Measurements from ENCODE around the gene STT3B. TPM values are rescaled to one million over a fixed set of nuclear protein-coding genes. Genes with fewer than 3 reads are reported as not detected.

STT3B gene
- total RNA-seq, 1 donor from 2014 or later = 66.1 TPM

DNA sequence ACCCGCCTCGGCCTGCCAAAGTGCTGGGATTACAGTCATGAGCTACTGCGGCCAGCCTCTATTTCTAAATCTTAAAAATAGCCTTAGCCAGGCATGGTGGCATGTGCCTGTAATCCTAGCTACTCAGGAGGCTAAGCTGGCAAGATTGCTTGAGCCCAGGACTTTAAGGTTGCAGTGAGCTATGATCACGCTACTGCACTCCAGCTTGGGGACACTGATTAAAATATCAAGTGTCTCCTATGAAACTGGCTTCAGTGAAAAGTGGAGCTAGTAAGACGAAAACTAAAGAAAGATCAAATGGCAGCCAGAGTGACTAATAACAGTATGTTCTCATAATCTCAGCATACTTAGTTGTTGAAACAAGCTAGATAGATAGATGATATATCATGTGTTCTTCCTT, 112.5 kb downstream of the STT3B start:
- ATAC-seq (ENCODE audit: low read depth) = no peak
- peaks cover 37% of the 10 kb centered on the region for H3K36me3 Mint-ChIP-seq (ENCODE audit: low read depth)
- peaks cover 12% of the 10 kb centered on the region for H3K9me3 Mint-ChIP-seq
- TF ChIP-seq, protein P1, sequence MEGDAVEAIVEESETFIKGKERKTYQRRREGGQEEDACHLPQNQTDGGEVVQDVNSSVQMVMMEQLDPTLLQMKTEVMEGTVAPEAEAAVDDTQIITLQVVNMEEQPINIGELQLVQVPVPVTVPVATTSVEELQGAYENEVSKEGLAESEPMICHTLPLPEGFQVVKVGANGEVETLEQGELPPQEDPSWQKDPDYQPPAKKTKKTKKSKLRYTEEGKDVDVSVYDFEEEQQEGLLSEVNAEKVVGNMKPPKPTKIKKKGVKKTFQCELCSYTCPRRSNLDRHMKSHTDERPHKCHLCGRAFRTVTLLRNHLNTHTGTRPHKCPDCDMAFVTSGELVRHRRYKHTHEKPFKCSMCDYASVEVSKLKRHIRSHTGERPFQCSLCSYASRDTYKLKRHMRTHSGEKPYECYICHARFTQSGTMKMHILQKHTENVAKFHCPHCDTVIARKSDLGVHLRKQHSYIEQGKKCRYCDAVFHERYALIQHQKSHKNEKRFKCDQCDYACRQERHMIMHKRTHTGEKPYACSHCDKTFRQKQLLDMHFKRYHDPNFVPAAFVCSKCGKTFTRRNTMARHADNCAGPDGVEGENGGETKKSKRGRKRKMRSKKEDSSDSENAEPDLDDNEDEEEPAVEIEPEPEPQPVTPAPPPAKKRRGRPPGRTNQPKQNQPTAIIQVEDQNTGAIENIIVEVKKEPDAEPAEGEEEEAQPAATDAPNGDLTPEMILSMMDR (IDR thresholded peaks at IDR 0.05) = no peak
- H3K4me3 Mint-ChIP-seq = no peak overlapping the region
- ChIA-PET POLR2A (no interaction called here), CTCF (no interaction called here)
- intact Hi-C loops (cut with micrococcal nuclease) = no loop called here
- peaks cover 4% of the 10 kb centered on the region for H3K4me1 Mint-ChIP-seq
- H3K27me3 Mint-ChIP-seq = no peaks in the 10 kb centered on the region
- no peak for DNase-seq
- no peak overlapping the region for H3K27ac Mint-ChIP-seq

DNA sequence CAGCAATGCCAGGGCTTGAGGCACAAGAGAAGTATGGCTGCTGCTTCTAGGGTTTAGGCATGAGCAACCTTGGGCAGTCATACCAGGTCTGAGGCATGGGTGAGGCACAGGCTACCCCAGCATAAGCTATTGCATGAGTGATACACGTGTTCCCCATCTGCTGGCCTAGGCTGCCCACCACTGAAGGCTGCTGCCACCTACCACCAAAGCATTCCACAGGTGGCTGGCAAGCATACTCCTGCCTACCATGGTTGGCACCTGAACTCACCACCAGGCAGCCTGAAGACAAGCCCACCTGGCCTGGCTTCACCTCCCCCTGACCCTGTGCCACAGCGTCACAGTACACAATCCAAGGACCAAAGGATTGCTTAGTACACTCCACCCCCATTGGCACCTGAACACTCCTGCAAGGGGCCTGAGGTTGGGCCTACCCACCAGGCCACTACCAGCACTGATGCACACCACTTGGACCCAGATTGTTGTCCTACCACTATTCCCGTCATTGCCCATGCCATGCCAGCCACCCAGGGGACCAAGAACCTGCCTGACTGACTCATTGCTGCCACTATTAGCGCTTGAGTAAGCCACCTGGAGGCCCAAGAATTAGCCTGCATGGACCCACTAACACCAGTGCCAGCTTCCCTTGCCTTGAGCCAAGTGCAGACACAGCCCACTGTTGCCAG, 115.7 kb downstream of the STT3B start:
- Mint-ChIP-seq H3K27ac (no peak overlapping the region), H3K4me3 (no peak overlapping the region), H3K9me3 (peaks cover 32% of the 10 kb centered on the region), H3K36me3 (ENCODE audit: low read depth) (peaks cover 64% of the 10 kb centered on the region), H3K27me3 (no peaks in the 10 kb centered on the region), H3K4me1 (peaks cover 1% of the 10 kb centered on the region)
- ChIA-PET CTCF (no interaction called here), POLR2A (no interaction called here)
- ATAC-seq (ENCODE audit: low read depth) (no peak), DNase-seq (no peak)
- intact Hi-C loops (cut with micrococcal nuclease) = no loop called here
- TF ChIP-seq, protein P1 (IDR thresholded peaks at IDR 0.05) = no peak

DNA sequence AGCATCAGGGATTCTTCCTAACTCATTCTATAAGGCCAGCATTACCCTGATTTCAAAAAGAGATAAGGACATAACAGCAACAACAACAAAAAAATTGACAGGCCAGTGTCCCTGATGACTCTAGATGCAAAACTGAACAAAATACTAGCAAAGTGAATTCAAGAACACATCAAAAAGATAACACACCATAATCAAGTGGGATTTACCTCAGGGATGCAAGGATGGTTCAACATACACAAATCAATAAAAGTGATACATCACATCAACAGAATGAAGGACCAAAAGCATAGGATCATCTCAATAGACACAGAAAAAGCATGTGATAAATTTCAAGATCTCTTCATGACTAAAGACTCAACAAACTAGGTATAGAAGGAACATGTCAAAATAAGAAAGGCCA, 119.6 kb downstream of the STT3B start:
- Mint-ChIP-seq H3K4me1 (no peaks in the 10 kb centered on the region), H3K27ac (no peak overlapping the region), H3K36me3 (ENCODE audit: low read depth) (peaks cover 94% of the 10 kb centered on the region), H3K4me3 (no peak overlapping the region), H3K27me3 (no peaks in the 10 kb centered on the region), H3K9me3 (peaks cover 52% of the 10 kb centered on the region)
- ChIA-PET POLR2A (no interaction called here), CTCF (no interaction called here)
- TF ChIP-seq, protein P1 (IDR thresholded peaks at IDR 0.05) = no peak
- no peak for DNase-seq
- ATAC-seq (ENCODE audit: low read depth) = no peak
- intact Hi-C loops (cut with micrococcal nuclease) = no loop called here

DNA sequence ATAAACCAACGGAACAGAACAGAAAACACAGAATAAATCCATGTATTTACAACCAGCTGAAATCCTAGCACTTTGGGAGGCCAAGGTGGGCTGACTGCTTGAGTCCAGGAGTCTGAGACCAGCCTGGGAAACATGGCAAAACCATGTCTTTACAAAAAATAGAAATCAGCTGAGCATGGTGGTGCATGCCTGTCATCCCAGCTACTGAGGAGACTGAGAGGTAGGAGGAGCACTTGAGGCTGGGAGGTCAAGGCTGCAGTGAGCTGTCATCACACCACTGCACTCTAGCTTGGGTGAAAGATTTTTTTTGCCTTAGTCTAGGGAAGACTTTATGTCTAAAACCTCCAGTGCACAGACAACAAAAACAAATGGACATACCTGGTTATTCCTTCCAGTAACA, 120.7 kb downstream of the STT3B start:
- TF ChIP-seq, protein P1 (IDR thresholded peaks at IDR 0.05) = no peak
- no peak for DNase-seq
- H3K27ac Mint-ChIP-seq = no peak overlapping the region
- intact Hi-C loops (cut with micrococcal nuclease) = no loop called here
- no peak for ATAC-seq (ENCODE audit: low read depth)
- H3K27me3 Mint-ChIP-seq = no peaks in the 10 kb centered on the region
- no peaks in the 10 kb centered on the region for H3K4me1 Mint-ChIP-seq
- no peak overlapping the region for H3K4me3 Mint-ChIP-seq
- CTCF ChIA-PET = no interaction called here
- POLR2A ChIA-PET = interaction anchor here (1.0 kb wide), 1 partner anchor 122 kb away, joined by 4 read pairs; no protein-coding TSS in a partner anchor
- peaks cover 95% of the 10 kb centered on the region for H3K36me3 Mint-ChIP-seq (ENCODE audit: low read depth)
- peaks cover 59% of the 10 kb centered on the region for H3K9me3 Mint-ChIP-seq

DNA sequence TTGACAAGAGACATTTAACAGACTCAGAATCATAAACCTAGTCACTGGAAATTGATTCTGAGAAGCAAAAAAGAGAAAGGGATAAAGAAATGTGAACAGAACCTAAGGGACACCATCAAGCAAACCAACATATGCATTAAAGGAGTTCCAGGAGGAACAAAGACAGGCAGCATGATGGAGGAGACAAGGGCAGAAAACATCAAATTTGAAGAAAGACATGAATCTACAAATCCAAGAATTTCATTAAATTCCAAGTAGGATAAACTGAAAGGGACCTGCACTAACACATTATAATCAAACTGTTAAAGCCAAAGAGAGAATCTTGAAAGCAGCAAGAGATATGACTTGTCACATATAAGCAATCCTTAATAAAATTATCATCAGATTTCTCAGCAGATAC, 122.3 kb downstream of the STT3B start:
- TF ChIP-seq, protein P1 (IDR thresholded peaks at IDR 0.05) = no peak
- intact Hi-C loops (cut with micrococcal nuclease) = no loop called here
- Mint-ChIP-seq H3K27ac (no peak overlapping the region), H3K9me3 (peaks cover 49% of the 10 kb centered on the region), H3K4me1 (no peaks in the 10 kb centered on the region), H3K4me3 (no peak overlapping the region), H3K36me3 (ENCODE audit: low read depth) (peaks cover 95% of the 10 kb centered on the region), H3K27me3 (no peaks in the 10 kb centered on the region)
- ChIA-PET CTCF (no interaction called here), POLR2A (no interaction called here)
- ATAC-seq (ENCODE audit: low read depth) (no peak), DNase-seq (no peak)

Measured in activated B cell treated with CpG ODN at 0.5 μM for 24 hours (primary cell).